Ishikawa (cell line): ENCODE results near the gene PNMA8A.

Experiments
- CEBPB ChIP-seq: IDR thresholded peaks from 2 replicates; pipeline ENCODE4 v1.6.1; 2012
- TAF1 ChIP-seq: IDR thresholded peaks from 2 replicates; pipeline ENCODE4 v1.6.1; 2012; ENCODE audit warnings: low read depth, mild to moderate bottlenecking

GRCh38 chr19:46496304-46496703 is 24.9 kb upstream of the PNMA8A start:
- TF ChIP-seq TAF1: no peak
- no peak for TF ChIP-seq CEBPB
